Type B pancreatic cell (in vitro differentiated cells): ENCODE data around the gene ARHGAP40. TPM values are rescaled to one million over a fixed set of nuclear protein-coding genes. Genes with fewer than 3 reads are reported as not detected.

Experiments
- DNase-seq: peaks from one replicate; pipeline ENCODE4 v3.0.0; 2021; ENCODE audit warnings: mixed read lengths; ENCODE audit not compliant: unreplicated experiment; ENCODE audit errors: extremely low spot score
- H3K27ac Mint-ChIP-seq: 2 replicates; pipeline ENCODE4 v1.8.0; 2021; ENCODE audit warnings: mild to moderate bottlenecking, mixed read lengths
- H3K27me3 Mint-ChIP-seq: 2 replicates; pipeline ENCODE4 v1.8.0; 2021; ENCODE audit warnings: mixed read lengths
- H3K36me3 Mint-ChIP-seq: 2 replicates; pipeline ENCODE4 v1.8.0; 2021; ENCODE audit warnings: mixed read lengths
- H3K4me1 Mint-ChIP-seq: one replicate; pipeline ENCODE4 v1.8.0; 2021; ENCODE audit warnings: mixed read lengths; ENCODE audit not compliant: unreplicated experiment
- H3K4me3 Mint-ChIP-seq: 2 replicates; pipeline ENCODE4 v1.8.0; 2021; ENCODE audit warnings: mild to moderate bottlenecking, mixed read lengths
- H3K9me3 Mint-ChIP-seq: 2 replicates; pipeline ENCODE4 v1.8.0; 2021; ENCODE audit warnings: mixed read lengths
- total RNA-seq: library from RNA; stranded (reverse); gene quantifications from 2 replicates; pipeline ENCODE4 v1.2.1, GENCODE V29; 2021; ENCODE audit warnings: low replicate concordance
- TF ChIP-seq, protein P1 (sequence below): fragments of 200-600 bp; sonication (generic); conservative IDR thresholded peaks from 2 replicates; pipeline ENCODE4 v1.5.0; 2021; ENCODE audit warnings: antibody characterized with exemption, mild to moderate bottlenecking

Gene ARHGAP40
- total RNA-seq, 1 donor from 2014 or later: 1.7 TPM

DNA sequence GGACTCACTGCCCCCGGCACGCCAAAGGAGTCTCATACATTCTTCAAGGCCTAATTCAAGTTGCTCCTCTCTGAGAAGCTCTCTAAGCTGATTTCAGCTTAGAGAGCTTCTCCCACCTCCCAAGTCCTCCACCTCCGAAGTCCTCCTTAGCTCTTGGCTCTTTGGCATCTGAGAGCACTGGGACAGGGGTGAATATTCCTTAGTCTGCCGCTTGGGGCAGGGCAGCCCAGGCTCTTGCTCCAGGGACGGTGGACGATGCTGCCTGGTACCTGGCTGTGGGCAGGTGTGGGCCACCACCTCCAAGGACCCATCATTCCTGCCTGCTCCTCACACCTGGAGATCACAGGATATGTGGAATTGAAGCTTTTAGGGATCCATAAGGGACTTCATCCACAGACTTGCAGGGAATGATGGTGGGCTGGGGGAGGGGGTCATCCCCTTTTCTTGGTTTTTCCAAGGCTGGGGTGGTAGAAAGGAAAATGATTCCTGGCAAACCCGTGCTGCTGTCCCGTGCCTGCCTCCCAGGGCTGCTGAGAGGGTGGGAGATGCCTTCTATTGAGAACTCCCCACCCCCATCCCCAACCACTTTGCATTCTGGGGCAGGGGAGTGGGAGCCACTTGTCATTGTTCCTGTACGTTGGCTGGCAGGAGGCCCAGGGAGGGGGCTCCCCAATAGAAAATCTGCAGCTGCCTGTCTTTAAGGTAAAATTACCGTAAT, 57.4 kb downstream of the ARHGAP40 start:
- H3K36me3 Mint-ChIP-seq: no peaks in the 10 kb centered on the region
- TF ChIP-seq, protein P1, sequence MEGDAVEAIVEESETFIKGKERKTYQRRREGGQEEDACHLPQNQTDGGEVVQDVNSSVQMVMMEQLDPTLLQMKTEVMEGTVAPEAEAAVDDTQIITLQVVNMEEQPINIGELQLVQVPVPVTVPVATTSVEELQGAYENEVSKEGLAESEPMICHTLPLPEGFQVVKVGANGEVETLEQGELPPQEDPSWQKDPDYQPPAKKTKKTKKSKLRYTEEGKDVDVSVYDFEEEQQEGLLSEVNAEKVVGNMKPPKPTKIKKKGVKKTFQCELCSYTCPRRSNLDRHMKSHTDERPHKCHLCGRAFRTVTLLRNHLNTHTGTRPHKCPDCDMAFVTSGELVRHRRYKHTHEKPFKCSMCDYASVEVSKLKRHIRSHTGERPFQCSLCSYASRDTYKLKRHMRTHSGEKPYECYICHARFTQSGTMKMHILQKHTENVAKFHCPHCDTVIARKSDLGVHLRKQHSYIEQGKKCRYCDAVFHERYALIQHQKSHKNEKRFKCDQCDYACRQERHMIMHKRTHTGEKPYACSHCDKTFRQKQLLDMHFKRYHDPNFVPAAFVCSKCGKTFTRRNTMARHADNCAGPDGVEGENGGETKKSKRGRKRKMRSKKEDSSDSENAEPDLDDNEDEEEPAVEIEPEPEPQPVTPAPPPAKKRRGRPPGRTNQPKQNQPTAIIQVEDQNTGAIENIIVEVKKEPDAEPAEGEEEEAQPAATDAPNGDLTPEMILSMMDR: peak; percentile 74
- DNase-seq: no peak
- H3K27me3 Mint-ChIP-seq: peaks cover 62% of the 10 kb centered on the region
- no peaks in the 10 kb centered on the region for H3K9me3 Mint-ChIP-seq
- no peak overlapping the region for H3K27ac Mint-ChIP-seq
- H3K4me3 Mint-ChIP-seq: no peak overlapping the region
- H3K4me1 Mint-ChIP-seq: peaks cover 4% of the 10 kb centered on the region

DNA sequence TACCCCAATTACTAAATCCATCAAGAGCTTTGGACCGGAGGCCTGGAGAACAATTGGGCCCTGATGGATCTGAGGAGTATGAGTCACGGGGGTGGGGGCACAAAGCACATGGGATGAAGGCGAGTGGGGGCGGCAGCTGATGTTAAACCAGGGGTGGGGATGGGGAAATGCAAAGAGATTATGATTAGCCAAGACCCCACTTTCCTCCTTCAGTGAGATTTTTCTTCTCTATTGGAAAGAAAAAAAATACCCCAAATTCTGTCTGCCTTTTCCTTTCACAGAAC, 57.9 kb downstream of the ARHGAP40 start:
- peaks cover 60% of the 10 kb centered on the region for H3K27me3 Mint-ChIP-seq
- H3K9me3 Mint-ChIP-seq: no peaks in the 10 kb centered on the region

DNA sequence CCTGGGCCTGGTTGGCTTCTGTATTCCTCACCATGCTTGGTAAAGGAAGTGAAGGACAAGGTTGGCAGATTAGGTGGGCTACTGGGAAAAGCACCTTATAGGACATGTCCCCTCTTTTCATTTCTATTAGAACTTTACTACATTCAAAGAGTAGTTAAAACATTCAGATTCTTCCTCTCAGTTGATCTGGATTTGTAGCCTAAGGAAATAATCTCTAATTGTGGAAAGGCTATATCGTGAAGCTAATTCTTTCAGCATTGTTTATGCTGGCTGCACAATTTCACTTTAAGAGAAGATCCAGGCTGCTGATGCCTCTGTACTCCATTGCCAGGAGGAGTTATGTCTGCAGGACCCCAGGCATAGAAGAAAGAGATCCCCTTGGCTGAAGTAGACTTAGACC, 58.8 kb downstream of the ARHGAP40 start:
- TF ChIP-seq, protein P1: no peak
- Mint-ChIP-seq H3K27me3 (peaks cover 60% of the 10 kb centered on the region), H3K4me3 (no peak overlapping the region), H3K27ac (no peak overlapping the region), H3K9me3 (no peaks in the 10 kb centered on the region), H3K36me3 (no peaks in the 10 kb centered on the region), H3K4me1 (peaks cover 4% of the 10 kb centered on the region)
- DNase-seq: no peak

More for the DNA sequence above, 57.9 kb downstream of the ARHGAP40 start:
- H3K27ac Mint-ChIP-seq: no peak overlapping the region
- peaks cover 4% of the 10 kb centered on the region for H3K4me1 Mint-ChIP-seq
- no peaks in the 10 kb centered on the region for H3K36me3 Mint-ChIP-seq
- no peak for DNase-seq
- H3K4me3 Mint-ChIP-seq: no peak overlapping the region
- TF ChIP-seq, protein P1: no peak

DNA sequence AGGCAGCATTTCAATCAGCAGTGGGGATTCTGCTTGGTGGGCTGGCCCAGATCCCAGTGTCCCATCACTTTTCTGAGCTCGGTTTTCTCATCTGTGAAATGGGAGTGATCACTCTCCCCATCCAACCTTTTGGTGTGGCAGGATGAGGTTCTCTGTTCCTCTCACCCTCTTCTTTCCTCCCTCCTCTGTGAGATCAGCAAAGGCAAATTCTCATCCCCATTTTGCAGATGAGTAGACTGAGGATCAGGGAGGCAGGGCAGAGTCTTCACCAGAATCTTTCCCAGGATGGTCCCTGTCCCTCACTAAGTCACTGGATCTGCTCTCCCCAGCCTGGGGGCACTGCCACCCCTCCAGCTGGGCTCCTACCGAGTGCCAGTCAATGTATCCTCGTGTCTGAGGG, 62.1 kb downstream of the ARHGAP40 start:
- TF ChIP-seq, protein P1: no peak
- no peak for DNase-seq
- peaks cover 54% of the 10 kb centered on the region for H3K27me3 Mint-ChIP-seq
- no peak overlapping the region for H3K4me3 Mint-ChIP-seq
- H3K36me3 Mint-ChIP-seq: no peaks in the 10 kb centered on the region
- H3K4me1 Mint-ChIP-seq: peaks cover 9% of the 10 kb centered on the region
- H3K27ac Mint-ChIP-seq: no peak overlapping the region
- no peaks in the 10 kb centered on the region for H3K9me3 Mint-ChIP-seq

DNA sequence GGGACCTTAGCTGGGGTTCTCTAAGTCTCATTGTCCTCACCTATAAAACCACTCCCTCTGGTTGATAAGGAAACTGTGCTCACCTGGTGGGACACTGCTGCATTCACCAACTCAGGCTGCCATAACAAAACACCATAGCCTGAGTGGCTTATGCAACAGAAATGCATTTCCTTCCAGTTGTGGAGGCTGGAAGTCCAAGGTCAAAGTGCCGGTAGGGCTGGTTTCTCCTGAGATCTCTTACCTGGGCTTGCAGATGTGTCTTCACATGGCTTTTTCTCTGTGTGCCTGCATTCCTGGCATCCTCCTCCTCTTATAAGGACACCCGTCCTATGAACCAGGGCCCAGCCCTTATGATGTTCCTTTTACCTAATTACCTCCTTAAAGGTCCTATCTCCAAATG, 62.7 kb downstream of the ARHGAP40 start:
- DNase-seq: no peak
- H3K27me3 Mint-ChIP-seq: peaks cover 56% of the 10 kb centered on the region
- no peak overlapping the region for H3K27ac Mint-ChIP-seq
- peaks cover 6% of the 10 kb centered on the region for H3K4me1 Mint-ChIP-seq
- no peaks in the 10 kb centered on the region for H3K36me3 Mint-ChIP-seq
- no peaks in the 10 kb centered on the region for H3K9me3 Mint-ChIP-seq
- TF ChIP-seq, protein P1: no peak
- H3K4me3 Mint-ChIP-seq: no peak overlapping the region
